ENCODE measurements around the gene MCU.

MCU gene

GRCh38 chr10:72840319-72840718 is 148.4 kb downstream of the MCU start:
- no peak for DNase-seq (ENCODE audit: low read depth, low spot score)

GRCh38 chr10:72841487-72841886 is 149.5 kb downstream of the MCU start:
- no peak for DNase-seq (ENCODE audit: low read depth, low spot score)

GRCh38 chr10:72842164-72842563 is 150.2 kb downstream of the MCU start:
- DNase-seq (ENCODE audit: low read depth, low spot score), result no peak

DNA sequence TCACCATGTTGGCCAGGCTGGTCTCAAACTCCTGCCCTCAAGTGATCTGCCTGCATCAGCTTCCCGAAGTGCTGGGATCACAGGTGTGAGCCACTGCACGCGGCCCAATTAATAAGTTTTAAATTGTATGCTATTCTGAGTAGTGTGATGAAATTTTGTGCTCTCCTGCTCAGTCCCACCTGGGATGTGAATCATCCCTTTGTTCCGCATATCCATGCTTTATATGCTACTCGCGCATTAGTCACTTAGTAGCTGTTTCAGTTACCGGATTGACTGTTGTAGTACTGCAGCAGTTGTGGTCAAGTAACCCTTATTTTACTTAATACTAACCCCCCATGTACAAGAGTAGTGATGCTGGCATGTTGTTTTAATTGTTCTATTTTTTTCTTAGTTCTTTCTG is 154.3 kb downstream of the MCU start:
- DNase-seq (ENCODE audit: low read depth, low spot score), result peak; percentile 74

DNA sequence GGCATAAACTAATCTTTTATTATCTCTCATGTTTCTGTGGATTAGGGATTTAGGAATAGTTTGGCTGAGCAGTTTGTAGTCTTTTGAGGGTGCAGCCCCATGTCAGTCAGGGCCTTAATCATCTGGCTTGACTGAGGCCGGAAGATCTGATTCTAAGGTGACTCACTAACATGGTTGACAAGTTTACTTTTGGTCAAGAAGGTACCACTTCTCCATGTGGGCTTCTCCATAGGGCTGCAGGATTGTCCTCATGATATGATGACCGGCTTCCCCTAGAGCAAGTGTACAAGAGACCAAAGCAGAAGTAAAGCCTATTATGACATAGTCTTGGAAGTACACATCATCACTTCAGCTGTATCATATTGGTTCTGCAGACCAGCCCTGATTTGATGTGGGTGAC is 155.7 kb downstream of the MCU start:
- DNase-seq (ENCODE audit: low read depth, low spot score), result no peak

DNA sequence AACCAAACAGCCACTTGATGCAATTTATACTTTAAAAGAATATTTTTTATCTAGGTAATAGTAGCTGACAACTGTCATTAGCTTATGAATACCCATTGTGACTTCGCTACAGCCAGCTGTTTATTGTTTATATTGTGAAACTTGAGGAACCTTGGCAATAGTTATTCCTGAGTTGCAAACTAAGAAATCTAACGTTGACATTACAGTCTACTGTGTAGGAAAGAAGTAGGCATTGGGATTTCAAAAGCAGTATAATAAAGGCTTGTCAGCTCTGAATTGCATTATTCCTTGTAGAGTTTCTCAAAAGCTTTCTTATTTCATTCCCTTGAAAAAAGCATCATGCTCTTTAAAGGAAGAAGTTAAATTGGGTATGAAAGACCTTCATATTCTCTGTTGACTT is 158.9 kb downstream of the MCU start:
- no peak for DNase-seq (ENCODE audit: low read depth, low spot score)

DNA sequence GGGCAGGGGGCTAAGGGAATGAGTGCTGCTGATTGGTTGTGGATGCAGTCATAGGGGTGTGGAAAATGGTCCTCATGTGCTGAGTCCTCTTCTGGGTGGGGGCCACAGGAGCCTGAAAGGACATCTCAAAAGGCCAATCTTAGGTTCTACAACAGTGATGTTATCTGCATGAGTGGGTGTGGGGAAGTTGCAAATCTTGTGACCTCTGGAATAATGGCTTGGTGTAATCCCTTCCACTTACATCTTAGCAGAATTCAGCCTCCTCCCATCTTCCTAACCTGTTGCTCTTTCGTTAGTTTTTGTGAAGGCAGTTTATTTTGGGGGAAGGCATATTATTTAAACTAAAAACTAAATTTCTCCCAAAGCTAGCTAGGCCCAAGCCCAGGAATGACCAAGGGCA is 159.6 kb downstream of the MCU start:
- DNase-seq (ENCODE audit: low read depth, low spot score), result no peak

DNA sequence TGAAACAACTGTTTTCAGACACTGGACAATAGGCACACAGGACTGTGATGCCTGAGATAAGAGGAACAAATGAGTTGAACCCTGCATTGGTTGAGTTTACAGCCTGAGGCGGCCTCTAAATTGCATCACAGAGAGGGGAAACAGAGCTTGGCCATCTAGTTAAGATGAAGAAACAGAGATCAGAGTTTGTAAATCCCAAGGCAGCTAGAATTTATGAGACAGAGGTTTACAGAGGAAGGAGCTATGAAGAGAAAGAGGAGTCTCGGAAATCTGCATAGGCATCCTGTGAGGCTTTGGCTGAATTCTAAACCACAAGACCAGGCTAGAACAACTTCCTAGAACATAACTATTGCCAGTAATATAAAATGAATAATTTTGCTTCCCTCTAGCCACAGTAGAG is 160.6 kb downstream of the MCU start:
- DNase-seq (ENCODE audit: low read depth, low spot score), result no peak

GRCh38 chr10:72855129-72855528 is 163.2 kb downstream of the MCU start:
- no peak for DNase-seq (ENCODE audit: low read depth, low spot score)

- DNase-seq (ENCODE audit: low read depth, low spot score), result no peak
Measured at GRCh38 chr10:72855790-72856189, 163.8 kb downstream of the MCU start.

DNA sequence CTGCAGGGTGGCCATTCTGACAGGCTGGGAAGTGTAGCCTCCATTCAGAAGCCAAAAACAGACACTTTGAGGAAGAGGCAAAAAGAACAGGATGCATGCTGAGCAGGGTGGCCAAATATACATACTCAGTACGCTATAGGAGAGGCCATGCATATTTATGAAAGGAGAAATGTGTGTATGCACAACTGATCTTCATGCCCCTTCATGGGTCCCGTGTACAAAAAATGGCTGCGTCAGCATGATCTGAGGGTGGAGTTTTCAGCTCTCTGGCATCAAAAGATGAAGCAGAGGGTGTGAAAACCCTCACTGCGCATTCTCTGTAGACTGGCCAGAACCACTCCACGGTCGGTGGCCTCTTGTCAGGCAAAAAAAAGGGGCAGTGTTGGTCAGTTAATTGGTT is 166.1 kb downstream of the MCU start:
- DNase-seq (ENCODE audit: low read depth, low spot score), result no peak

- no peak for DNase-seq (ENCODE audit: low read depth, low spot score)
Measured at GRCh38 chr10:72862957-72863356, 171.0 kb downstream of the MCU start.

DNA sequence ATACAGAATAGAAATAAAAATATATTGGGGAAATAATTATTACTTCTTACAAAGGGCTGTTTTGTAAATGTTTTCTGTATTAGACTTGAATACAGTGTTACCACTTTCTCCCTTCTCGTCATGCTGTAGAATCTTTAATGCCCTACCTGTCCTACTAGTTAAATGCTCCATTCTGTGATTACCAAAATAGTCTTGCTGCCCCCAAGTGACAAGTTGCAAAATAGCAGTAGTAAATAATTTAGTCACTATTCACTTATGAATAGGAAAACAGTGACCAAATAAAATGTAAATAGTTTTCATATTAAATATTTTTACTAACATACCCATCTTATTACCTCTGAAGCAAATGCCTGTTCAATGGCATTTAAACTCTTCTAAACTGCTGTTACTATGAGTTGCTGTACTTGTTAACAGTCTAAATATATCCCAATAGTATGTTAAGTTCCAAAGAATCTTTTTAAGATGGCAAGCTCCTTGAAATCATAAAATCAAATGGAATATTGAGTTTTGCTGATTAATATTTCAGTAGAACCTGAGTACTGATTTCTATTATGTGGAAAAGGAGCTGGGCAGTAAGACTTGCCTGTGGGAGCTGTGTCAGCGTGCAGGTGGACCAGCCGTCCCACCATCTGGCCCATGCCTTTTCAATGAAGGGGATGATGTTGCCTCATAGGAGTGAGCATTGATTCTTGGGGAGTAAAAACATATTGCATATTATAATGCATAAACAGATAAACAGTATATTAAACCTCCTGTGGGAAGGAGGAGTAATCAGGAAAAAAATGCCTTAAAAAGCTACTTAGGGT is 183.5 kb downstream of the MCU start:
- peak; percentile 48 for DNase-seq (ENCODE audit: low read depth, low spot score)

GRCh38 chr10:72879245-72879644 is 187.3 kb downstream of the MCU start:
- no peak for DNase-seq (ENCODE audit: low read depth, low spot score)

- DNase-seq (ENCODE audit: low read depth, low spot score), result no peak
Measured at GRCh38 chr10:72881291-72881690, 189.3 kb downstream of the MCU start.

DNA sequence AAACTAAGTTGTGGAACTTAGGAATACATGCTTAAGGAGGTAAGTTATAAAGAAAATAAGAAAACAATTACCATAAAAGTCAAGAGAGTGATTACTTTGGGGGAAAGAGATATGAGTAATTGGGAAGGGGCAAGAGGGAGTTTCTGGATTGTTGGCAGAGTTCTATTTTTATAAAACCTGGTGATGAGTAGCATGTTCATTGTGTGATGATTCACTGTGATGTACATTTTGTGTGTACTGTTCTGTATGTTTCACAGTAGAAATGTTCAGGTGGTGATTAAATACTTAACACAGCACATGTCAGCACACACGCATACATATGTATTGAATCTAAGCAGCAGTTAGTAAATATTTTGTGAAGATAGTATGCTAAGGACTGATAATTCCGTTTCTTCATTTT is 191.9 kb downstream of the MCU start:
- DNase-seq (ENCODE audit: low read depth, low spot score), result no peak

DNA sequence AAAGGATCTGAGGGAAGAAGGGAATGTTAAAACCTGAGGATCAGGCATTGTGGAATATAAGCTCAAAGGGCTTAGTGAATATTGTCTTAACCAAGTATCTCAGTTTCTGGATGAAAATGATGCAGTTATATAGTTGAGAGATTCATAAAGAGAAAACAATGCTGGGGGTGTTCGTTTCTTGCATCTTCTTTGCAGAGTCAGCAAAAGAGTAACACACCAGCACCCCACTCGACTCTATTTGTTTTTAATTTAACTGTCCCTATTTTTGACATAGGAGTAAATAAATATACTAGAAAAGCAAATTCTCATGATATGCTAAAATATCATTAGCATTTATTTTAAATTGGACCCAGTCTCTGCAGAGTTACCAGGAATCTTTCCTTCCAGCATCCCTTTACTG is 194.0 kb downstream of the MCU start:
- DNase-seq (ENCODE audit: low read depth, low spot score), result no peak

GRCh38 chr10:72886621-72887020 is 194.7 kb downstream of the MCU start:
- no peak for DNase-seq (ENCODE audit: low read depth, low spot score)

DNA sequence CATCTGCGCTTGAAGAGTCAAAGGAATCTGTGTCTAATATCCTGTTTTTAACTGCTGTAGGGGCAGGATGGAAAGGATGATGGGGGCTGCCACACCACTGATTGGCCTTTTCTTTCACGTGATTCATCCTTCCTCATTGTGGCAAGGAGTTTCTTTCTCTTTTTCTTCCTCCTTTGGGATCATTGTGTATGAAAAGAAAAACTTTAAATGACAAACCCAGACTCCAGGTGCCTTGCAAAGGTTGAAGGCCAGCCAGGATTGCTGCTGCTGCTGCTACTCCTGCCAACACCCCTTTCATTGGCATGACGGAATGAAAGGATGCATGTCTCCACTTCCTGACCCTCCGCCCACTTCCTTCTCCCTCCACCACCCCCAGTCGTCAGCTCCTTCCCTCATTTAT is 195.1 kb downstream of the MCU start:
- DNase-seq (ENCODE audit: low read depth, low spot score), result no peak

- DNase-seq (ENCODE audit: low read depth, low spot score), result no peak
Measured at GRCh38 chr10:72888151-72888638, 196.3 kb downstream of the MCU start.

GRCh38 chr10:72889391-72889831 is 197.5 kb downstream of the MCU start:
- DNase-seq (ENCODE audit: low read depth, low spot score), result peak; percentile 25

DNA sequence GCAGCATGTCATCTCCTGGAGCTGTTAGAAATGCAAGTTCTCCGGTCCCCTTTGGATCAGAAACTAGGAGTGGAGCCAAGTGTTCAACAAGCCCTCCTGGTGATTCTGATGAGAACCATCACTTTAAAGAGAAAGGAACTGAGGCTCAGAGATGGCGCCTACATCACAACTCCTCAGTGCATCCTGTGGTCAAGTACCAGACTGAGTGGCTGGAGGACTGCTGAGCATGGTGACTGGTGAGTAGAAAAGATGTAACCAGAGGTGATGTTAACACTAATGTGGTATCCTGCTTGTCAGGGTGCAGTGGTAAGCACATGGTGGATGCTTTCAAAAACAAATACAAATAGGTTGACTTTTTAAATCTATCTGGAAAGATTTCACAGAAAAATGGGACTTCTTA is 198.1 kb downstream of the MCU start:
- DNase-seq (ENCODE audit: low read depth, low spot score), result no peak

- DNase-seq (ENCODE audit: low read depth, low spot score), result no peak
Measured at GRCh38 chr10:72893136-72893798, 201.3 kb downstream of the MCU start, which contains the start of gene OIT3. OIT3 (plus strand) TSS chr10:72893739; CDS start chr10:72893799, 60 bp downstream.
